Activated naive CD4-positive, alpha-beta T cell treated with anti-CD3 and anti-CD28 coated beads for 36 hours (primary cell): ENCODE data around the gene TCFL5. TPM values are rescaled to one million over a fixed set of nuclear protein-coding genes. Genes with fewer than 3 reads are reported as not detected.

Experiments
- CTCF ChIA-PET: fragments of 350-600 bp; sonication (Branson Sonifier 250); formaldehyde crosslinking; loops from one replicate; lab custom pipeline; 2021; ENCODE audit warnings: antibody characterized with exemption; lab: Charles Lee
- DNase-seq: peaks from one replicate; pipeline ENCODE4 v3.0.0-alpha.2; 2020
- H3K27ac Mint-ChIP-seq: one replicate; pipeline ENCODE4 v1.8.0; 2021; ENCODE audit warnings: mild to moderate bottlenecking, mixed read lengths
- H3K27me3 Mint-ChIP-seq: one replicate; pipeline ENCODE4 v1.8.0; 2021; ENCODE audit warnings: low read depth, mixed read lengths
- H3K36me3 Mint-ChIP-seq: one replicate; pipeline ENCODE4 v1.8.0; 2021; ENCODE audit warnings: low read depth, mixed read lengths
- H3K4me1 Mint-ChIP-seq: one replicate; pipeline ENCODE4 v1.8.0; 2021; ENCODE audit warnings: low read depth, mixed read lengths
- H3K4me3 Mint-ChIP-seq: one replicate; pipeline ENCODE4 v1.8.0; 2021; ENCODE audit warnings: mild to moderate bottlenecking, moderate library complexity, mixed read lengths
- H3K9me3 Mint-ChIP-seq: one replicate; pipeline ENCODE4 v1.8.0; 2021; ENCODE audit warnings: mixed read lengths
- intact Hi-C: fragments of 100-400 bp; cut with micrococcal nuclease; formaldehyde crosslinking; loops from one replicate; pipeline ENCODE4 v1.15.1; 2023
- total RNA-seq, 2 experiments: library from RNA; stranded (reverse); gene quantifications; one replicate each; pipeline ENCODE4 v1.2.3, GENCODE V29; 2021

The TCFL5 gene
- total RNA-seq, 2 experiments from 2014 or later, result 5.4 to 5.5 TPM

- Mint-ChIP-seq H3K36me3 (no peaks in the 10 kb centered on the region), H3K27ac (no peak overlapping the region), H3K9me3 (no peaks in the 10 kb centered on the region), H3K4me1 (no peaks in the 10 kb centered on the region), H3K4me3 (no peak overlapping the region), H3K27me3 (no peaks in the 10 kb centered on the region)
- intact Hi-C loops, result no loop called here
- DNase-seq, result no peak
- CTCF ChIA-PET, result interaction anchor here (1.3 to 1.5 kb wide), 2 partner anchors 11 to 12 kb away, joined by 3 to 5 read pairs; no protein-coding TSS in a partner anchor
Observed at GRCh38 chr20:62834967-62835730, 26.5 kb downstream of the TCFL5 start.

GRCh38 chr20:62832951-62833391, 28.7 kb downstream of the TCFL5 start:
- CTCF ChIA-PET, result interaction anchor here (0.7 to 1.2 kb wide), 2 partner anchors 12 to 27 kb away, joined by 3 to 4 read pairs; no protein-coding TSS in a partner anchor
- no peaks in the 10 kb centered on the region for H3K36me3 Mint-ChIP-seq
- no peaks in the 10 kb centered on the region for H3K27me3 Mint-ChIP-seq
- no peak overlapping the region for H3K4me3 Mint-ChIP-seq
- intact Hi-C loops, result no loop called here
- H3K4me1 Mint-ChIP-seq, result no peaks in the 10 kb centered on the region
- no peak for DNase-seq
- H3K27ac Mint-ChIP-seq, result no peak overlapping the region
- H3K9me3 Mint-ChIP-seq, result no peaks in the 10 kb centered on the region

- CTCF ChIA-PET, result interaction anchor here (0.6 to 1.2 kb wide), 3 partner anchors 10 to 381 kb away, joined by 3 to 4 read pairs (median 3); no protein-coding TSS in a partner anchor
- Mint-ChIP-seq H3K36me3 (no peaks in the 10 kb centered on the region), H3K9me3 (no peaks in the 10 kb centered on the region), H3K27ac (no peak overlapping the region), H3K27me3 (no peaks in the 10 kb centered on the region), H3K4me3 (no peak overlapping the region), H3K4me1 (no peaks in the 10 kb centered on the region)
- intact Hi-C loops, result no loop called here
- no peak for DNase-seq
Observed at GRCh38 chr20:62832212-62832922, 29.3 kb downstream of the TCFL5 start.

- no peak overlapping the region for H3K4me3 Mint-ChIP-seq
- DNase-seq, result no peak
- H3K4me1 Mint-ChIP-seq, result no peaks in the 10 kb centered on the region
- CTCF ChIA-PET, result interaction anchor here (0.6 to 1.2 kb wide), 2 partner anchors 9 to 382 kb away, joined by 3 to 4 read pairs; no protein-coding TSS in a partner anchor
- no peaks in the 10 kb centered on the region for H3K9me3 Mint-ChIP-seq
- no peak overlapping the region for H3K27ac Mint-ChIP-seq
- no peaks in the 10 kb centered on the region for H3K36me3 Mint-ChIP-seq
- no peaks in the 10 kb centered on the region for H3K27me3 Mint-ChIP-seq
- intact Hi-C loops, result no loop called here
Observed at GRCh38 chr20:62831854-62832211, 29.8 kb downstream of the TCFL5 start.

GRCh38 chr20:62831361-62831788, 30.2 kb downstream of the TCFL5 start:
- H3K9me3 Mint-ChIP-seq, result no peaks in the 10 kb centered on the region
- H3K36me3 Mint-ChIP-seq, result no peaks in the 10 kb centered on the region
- CTCF ChIA-PET, result interaction anchor here (0.6 to 1.2 kb wide), 2 partner anchors 9 to 382 kb away, joined by 3 to 4 read pairs; no protein-coding TSS in a partner anchor
- H3K27ac Mint-ChIP-seq, result no peak overlapping the region
- no peaks in the 10 kb centered on the region for H3K27me3 Mint-ChIP-seq
- no peak for DNase-seq
- H3K4me1 Mint-ChIP-seq, result no peaks in the 10 kb centered on the region
- H3K4me3 Mint-ChIP-seq, result no peak overlapping the region
- intact Hi-C loops, result no loop called here

GRCh38 chr20:62830821-62831220, 30.8 kb downstream of the TCFL5 start:
- Mint-ChIP-seq H3K27me3 (no peaks in the 10 kb centered on the region), H3K27ac (no peak overlapping the region), H3K4me1 (no peaks in the 10 kb centered on the region), H3K36me3 (no peaks in the 10 kb centered on the region), H3K4me3 (no peak overlapping the region), H3K9me3 (no peaks in the 10 kb centered on the region)
- intact Hi-C loops, result no loop called here
- DNase-seq, result no peak
- CTCF ChIA-PET, result no interaction called here

GRCh38 chr20:62830251-62830650, 31.4 kb downstream of the TCFL5 start:
- Mint-ChIP-seq H3K36me3 (no peaks in the 10 kb centered on the region), H3K4me1 (no peaks in the 10 kb centered on the region), H3K27me3 (no peaks in the 10 kb centered on the region), H3K4me3 (no peak overlapping the region), H3K27ac (no peak overlapping the region), H3K9me3 (no peaks in the 10 kb centered on the region)
- CTCF ChIA-PET, result no interaction called here
- no peak for DNase-seq
- intact Hi-C loops, result no loop called here

GRCh38 chr20:62829231-62830230, 32.1 kb downstream of the TCFL5 start:
- Mint-ChIP-seq H3K27me3 (no peaks in the 10 kb centered on the region), H3K36me3 (no peaks in the 10 kb centered on the region), H3K4me1 (no peaks in the 10 kb centered on the region), H3K9me3 (no peaks in the 10 kb centered on the region), H3K27ac (no peak overlapping the region), H3K4me3 (no peak overlapping the region)
- DNase-seq, result no peak
- intact Hi-C loops, result no loop called here
- CTCF ChIA-PET, result no interaction called here

GRCh38 chr20:62828511-62829230, 33.0 kb downstream of the TCFL5 start:
- H3K36me3 Mint-ChIP-seq, result no peaks in the 10 kb centered on the region
- H3K27me3 Mint-ChIP-seq, result no peaks in the 10 kb centered on the region
- no peak for DNase-seq
- intact Hi-C loops, result no loop called here
- no peak overlapping the region for H3K27ac Mint-ChIP-seq
- CTCF ChIA-PET, result no interaction called here
- H3K4me3 Mint-ChIP-seq, result no peak overlapping the region
- H3K4me1 Mint-ChIP-seq, result no peaks in the 10 kb centered on the region
- H3K9me3 Mint-ChIP-seq, result no peaks in the 10 kb centered on the region

GRCh38 chr20:62828051-62828450, 33.6 kb downstream of the TCFL5 start:
- CTCF ChIA-PET, result no interaction called here
- H3K4me1 Mint-ChIP-seq, result no peaks in the 10 kb centered on the region
- no peaks in the 10 kb centered on the region for H3K27me3 Mint-ChIP-seq
- H3K4me3 Mint-ChIP-seq, result no peak overlapping the region
- no peak for DNase-seq
- intact Hi-C loops, result no loop called here
- H3K9me3 Mint-ChIP-seq, result no peaks in the 10 kb centered on the region
- no peaks in the 10 kb centered on the region for H3K36me3 Mint-ChIP-seq
- no peak overlapping the region for H3K27ac Mint-ChIP-seq

- intact Hi-C loops, result no loop called here
- Mint-ChIP-seq H3K27ac (no peak overlapping the region), H3K9me3 (no peaks in the 10 kb centered on the region), H3K27me3 (no peaks in the 10 kb centered on the region), H3K4me3 (no peak overlapping the region), H3K4me1 (no peaks in the 10 kb centered on the region), H3K36me3 (no peaks in the 10 kb centered on the region)
- no peak for DNase-seq
- CTCF ChIA-PET, result no interaction called here
Observed at GRCh38 chr20:62827311-62828038, 34.1 kb downstream of the TCFL5 start.
